GM13977 (cell line): Measurements from ENCODE around the gene TDP1.

ENCODE experiments used
- DNase-seq: peaks from one replicate; pipeline ENCODE4 v3.0.0; 2012; ENCODE audit warnings: low spot score
- in situ Hi-C: fragments of 300-500 bp; cut with MboI; formaldehyde crosslinking; loops from one replicate; pipeline ENCODE4 v1.12.0; 2022; ENCODE audit warnings: low sequenced_read_pairs, low pct_unique_long_range_greater_than_20kb, mixed read lengths, inconsistent platforms; ENCODE audit not compliant: unreplicated experiment
- TF ChIP-seq, protein P1 (sequence below): IDR thresholded peaks from 2 replicates; pipeline ENCODE4 v1.5.1; 2012; ENCODE audit warnings: mild to moderate bottlenecking, control low read depth; ENCODE audit not compliant: insufficient read depth; ENCODE audit errors: extremely low read depth, missing control alignments

The TDP1 gene

GRCh38 chr14:89960914-89961313 lies 5.2 kb downstream of the TDP1 start:
- in situ Hi-C loops = no loop called here
- TF ChIP-seq, protein P1, sequence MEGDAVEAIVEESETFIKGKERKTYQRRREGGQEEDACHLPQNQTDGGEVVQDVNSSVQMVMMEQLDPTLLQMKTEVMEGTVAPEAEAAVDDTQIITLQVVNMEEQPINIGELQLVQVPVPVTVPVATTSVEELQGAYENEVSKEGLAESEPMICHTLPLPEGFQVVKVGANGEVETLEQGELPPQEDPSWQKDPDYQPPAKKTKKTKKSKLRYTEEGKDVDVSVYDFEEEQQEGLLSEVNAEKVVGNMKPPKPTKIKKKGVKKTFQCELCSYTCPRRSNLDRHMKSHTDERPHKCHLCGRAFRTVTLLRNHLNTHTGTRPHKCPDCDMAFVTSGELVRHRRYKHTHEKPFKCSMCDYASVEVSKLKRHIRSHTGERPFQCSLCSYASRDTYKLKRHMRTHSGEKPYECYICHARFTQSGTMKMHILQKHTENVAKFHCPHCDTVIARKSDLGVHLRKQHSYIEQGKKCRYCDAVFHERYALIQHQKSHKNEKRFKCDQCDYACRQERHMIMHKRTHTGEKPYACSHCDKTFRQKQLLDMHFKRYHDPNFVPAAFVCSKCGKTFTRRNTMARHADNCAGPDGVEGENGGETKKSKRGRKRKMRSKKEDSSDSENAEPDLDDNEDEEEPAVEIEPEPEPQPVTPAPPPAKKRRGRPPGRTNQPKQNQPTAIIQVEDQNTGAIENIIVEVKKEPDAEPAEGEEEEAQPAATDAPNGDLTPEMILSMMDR = no peak
- DNase-seq = no peak

GRCh38 chr14:89963288-89963978 lies 7.7 kb downstream of the TDP1 start:
- TF ChIP-seq, protein P1 = no peak
- in situ Hi-C loops = no loop called here
- DNase-seq = no peak

DNA sequence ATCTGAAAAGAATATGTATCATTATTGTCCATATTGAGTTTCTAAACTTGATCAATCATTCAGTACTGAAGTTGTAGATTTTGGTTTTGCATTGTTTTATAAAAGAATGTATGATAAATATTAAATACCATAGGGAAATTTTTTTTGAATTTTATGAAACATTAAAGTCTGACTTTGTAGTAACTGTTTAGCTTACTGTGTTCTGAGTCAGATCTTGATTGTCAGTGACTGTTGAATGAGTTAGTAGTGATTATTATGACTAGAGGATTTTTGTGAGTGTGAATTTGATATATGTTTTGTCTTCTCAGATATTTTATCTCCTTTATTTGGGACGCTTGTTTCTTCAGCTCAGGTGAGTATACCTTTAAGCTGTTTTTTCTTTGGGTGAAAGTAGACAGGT lies 10.1 kb downstream of the TDP1 start:
- no peak for DNase-seq
- TF ChIP-seq, protein P1 = no peak
- in situ Hi-C loops = no loop called here

DNA sequence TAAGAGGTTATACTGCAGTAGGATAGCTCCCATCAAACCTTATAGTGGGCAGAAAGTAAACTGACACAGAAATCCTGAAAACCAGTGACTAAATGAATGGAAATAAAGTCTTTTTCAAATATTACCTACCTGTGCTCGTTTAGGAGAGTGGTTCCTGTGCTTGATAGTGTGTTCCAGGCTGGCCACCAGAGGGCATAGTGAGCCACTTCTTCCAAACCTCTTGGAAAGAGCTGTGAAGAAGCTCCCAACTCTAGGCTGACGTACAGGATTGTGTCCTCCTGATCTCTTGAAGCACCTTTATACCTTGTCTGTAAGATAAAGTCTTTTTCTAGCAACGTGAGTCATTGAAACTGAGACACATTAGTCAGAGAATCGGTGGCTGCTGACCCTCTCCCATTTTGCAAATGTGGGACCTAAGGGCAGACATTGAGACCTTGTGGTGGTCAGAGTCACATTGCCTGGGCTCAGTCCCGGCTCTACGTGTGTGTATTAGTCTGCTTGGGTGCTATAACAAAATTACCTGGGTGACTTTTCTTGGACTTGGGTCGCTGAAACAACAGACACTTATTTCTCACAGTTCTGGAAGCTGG lies 17.6 kb downstream of the TDP1 start:
- TF ChIP-seq, protein P1 = peak; percentile 76
- peak; percentile 59 for DNase-seq
- in situ Hi-C loops = no loop called here

- TF ChIP-seq, protein P1 = no peak
- DNase-seq = no peak
- in situ Hi-C loops = no loop called here
These were observed 21.9 kb downstream of the TDP1 start for GRCh38 chr14:89977668-89978067.

GRCh38 chr14:89978656-89979055 lies 22.9 kb downstream of the TDP1 start:
- in situ Hi-C loops = no loop called here
- TF ChIP-seq, protein P1 = no peak

GRCh38 chr14:89983375-89983774 lies 27.6 kb downstream of the TDP1 start:
- in situ Hi-C loops = no loop called here
- TF ChIP-seq, protein P1 = no peak
- no peak for DNase-seq

More at GRCh38 chr14:89978656-89979055, 22.9 kb downstream of the TDP1 start:
- DNase-seq = no peak
